Heart left ventricle (tissue), 16 donors: ENCODE results near the gene FSD2. TPM values are rescaled to one million over a fixed set of nuclear protein-coding genes. Genes with fewer than 3 reads are reported as not detected.

ENCODE experiments used
- ATAC-seq, 4 donors: fragments of 200-7000 bp; cut with Tn5 transposase; one replicate each; pipeline ENCODE4 v1.9.1; 2020 to 2022; ENCODE audit warnings: moderate library complexity in 4 of 4, mild to moderate bottlenecking in 3 of 4, moderate number of reproducible peaks in 1 of 4
- DNase-seq, 5 donors: peaks; one replicate each; pipeline ENCODE4 v3.0.0-alpha.2; 2020
- H3K27ac ChIP-seq, 12 donors: fragments of 200-600 bp; sonication (generic) in 4 of 12; one replicate each; pipeline versions ENCODE4 v1.5.0 to v1.8.0; 2016 to 2022; ENCODE audit warnings: mild to moderate bottlenecking in 2 of 12
- H3K27me3 ChIP-seq, 9 donors: fragments of 200-600 bp; sonication (generic) in 2 of 9; one replicate each; pipeline versions ENCODE4 v1.5.1 to v1.8.0; 2016 to 2022; ENCODE audit warnings: mild to moderate bottlenecking in 3 of 9
- H3K36me3 ChIP-seq, 9 donors: fragments of 200-600 bp; sonication (generic) in 2 of 9; one replicate each; pipeline versions ENCODE4 v1.5.0 to v1.8.0; 2018 to 2022; ENCODE audit warnings: mild to moderate bottlenecking in 2 of 9
- H3K4me1 ChIP-seq, 12 donors: fragments of 200-600 bp; sonication (generic) in 4 of 12; one replicate each; pipeline versions ENCODE4 v1.5.0 to v1.8.0; 2016 to 2022; ENCODE audit warnings: mild to moderate bottlenecking in 3 of 12
- H3K4me3 ChIP-seq, 12 donors: fragments of 200-600 bp; sonication (generic) in 4 of 12; one replicate each; pipeline versions ENCODE4 v1.5.0 to v1.8.0; 2017 to 2022; ENCODE audit warnings: mild to moderate bottlenecking in 9 of 12, moderate library complexity in 4 of 12
- H3K9me3 ChIP-seq, 12 donors: fragments of 200-600 bp; sonication (generic) in 4 of 12; one replicate each; pipeline versions ENCODE4 v1.5.0 to v1.8.0; 2016 to 2022; ENCODE audit warnings: mild to moderate bottlenecking in 1 of 12
- POLR2A ChIP-seq, 2 donors: fragments of 450-650 bp; IDR thresholded peaks; one replicate each; pipeline ENCODE4 v1.6.1; 2017; ENCODE audit warnings: antibody characterized with exemption in 2 of 2, mild to moderate bottlenecking in 2 of 2, moderate library complexity in 2 of 2
- whole genome bisulfite sequencing, 4 donors: extraction: QIAGEN DNeasy Blood & Tissue Kit in 2 of 4; methylation state at CpG; one replicate each; pipeline versions ENCODE4 v1.1.5 to v1.1.7; 2013 to 2018; 5-methylcytosine and 5-hydroxymethylcytosine counted together
- intact Hi-C, 10 donors: fragments of 100-400 bp; cut with DNase I; formaldehyde crosslinking; loops; one replicate each; pipeline versions ENCODE4 v1.11.1 to v1.14.2; 2022
- polyA plus RNA-seq, 2 donors: library from polyadenylated mRNA; stranded (reverse); fragments of 200-250 nt; gene quantifications; one replicate each; pipeline ENCODE4 v1.2.3, GENCODE V29; 2013
- total RNA-seq, 9 donors: library from RNA; depleted of rRNA in 2 of 9; stranded (reverse); fragments of >200 nt in 2 of 9; fragmentation: NEBNext Ultra II Directional in 3 of 9; extraction: Animal tissue kit (Norgen Biotek cat#: 25700) in 3 of 9; gene quantifications; one replicate each; pipeline versions ENCODE4 v1.1.0 to v1.2.4, GENCODE V29; 2016 to 2023
- TF ChIP-seq, protein P1 (sequence below), 12 donors: fragments of 200-600 bp; sonication (generic) in 4 of 12; IDR thresholded peaks; one replicate each; pipeline versions ENCODE4 v1.5.0 to v1.8.0; 2018 to 2022; ENCODE audit warnings: antibody characterized with exemption in 12 of 12, mild to moderate bottlenecking in 5 of 12
- donor health status: ischemic (EF 13 %, LVEDD 7.1; RV severe dilation, severe dysfunction).
- donor health status: healthy with polysubstance abuse.
- donor health status: DM: no; HTN: yes; CAD: no.
- donor health status: DM: no; HTN: no; CAD: no.
- donor health status: ischemic (EF 25% LVEDD 6.9; RV normal size, moderate dysfunction).
- donor health status: ischemic (EF 25% LVEDD 5.7; RV mildly dilated, moderate dysfunction).
- donor health status: healthy.
- donor health status: DM: yes; HTN: yes; CAD: no.
- donor health status: ischemic (EF 35%, LVEDD 5.7; RV mildly dilated, moderate dysfunction).
- donor health status: nonischemic (EF 11% LVEDD 7.7; RV severe dilation, severe dysfunction).
- donor health status: DM: yes; HTN: yes; CAD: no.
- donor health status: PGD.
- donor health status: ischemic (EF 29% LVEDD 5.4; RV normal size, mild dysfunction).
- donor health status: nonischemic (EF 23%, LVEDD 6.1; RV moderate dilation, normal function).

The FSD2 gene
- total and polyA plus RNA-seq, 11 donors: 3.6 to 140 (median 66.0) TPM

DNA sequence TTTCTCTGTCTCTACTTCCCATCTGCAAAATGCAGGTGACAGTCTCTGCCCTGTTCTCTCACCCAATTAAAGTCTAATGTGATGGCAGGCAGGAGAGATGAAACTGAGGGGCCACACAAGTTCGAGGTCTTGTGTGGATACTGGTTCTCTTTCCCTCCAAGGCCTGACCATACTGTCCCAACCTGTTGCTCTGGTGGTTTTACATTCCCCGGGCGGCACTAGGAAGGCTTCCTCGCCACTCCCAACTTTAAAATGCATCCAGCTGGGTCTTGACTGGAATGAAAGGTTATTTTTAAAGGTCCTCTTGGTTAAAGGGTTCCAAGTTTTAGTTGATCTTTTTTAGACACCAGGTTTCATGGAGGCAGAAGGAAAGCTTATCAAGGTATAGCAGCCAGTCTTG is 40.8 kb upstream of the FSD2 start:
- ATAC-seq (no peak), DNase-seq (no peak)
- H3K27me3 ChIP-seq: no peaks in the 10 kb centered on the region
- H3K4me3 ChIP-seq: no peak overlapping the region
- TF ChIP-seq POLR2A (IDR thresholded peaks at IDR 0.05): no peak
- TF ChIP-seq, protein P1, sequence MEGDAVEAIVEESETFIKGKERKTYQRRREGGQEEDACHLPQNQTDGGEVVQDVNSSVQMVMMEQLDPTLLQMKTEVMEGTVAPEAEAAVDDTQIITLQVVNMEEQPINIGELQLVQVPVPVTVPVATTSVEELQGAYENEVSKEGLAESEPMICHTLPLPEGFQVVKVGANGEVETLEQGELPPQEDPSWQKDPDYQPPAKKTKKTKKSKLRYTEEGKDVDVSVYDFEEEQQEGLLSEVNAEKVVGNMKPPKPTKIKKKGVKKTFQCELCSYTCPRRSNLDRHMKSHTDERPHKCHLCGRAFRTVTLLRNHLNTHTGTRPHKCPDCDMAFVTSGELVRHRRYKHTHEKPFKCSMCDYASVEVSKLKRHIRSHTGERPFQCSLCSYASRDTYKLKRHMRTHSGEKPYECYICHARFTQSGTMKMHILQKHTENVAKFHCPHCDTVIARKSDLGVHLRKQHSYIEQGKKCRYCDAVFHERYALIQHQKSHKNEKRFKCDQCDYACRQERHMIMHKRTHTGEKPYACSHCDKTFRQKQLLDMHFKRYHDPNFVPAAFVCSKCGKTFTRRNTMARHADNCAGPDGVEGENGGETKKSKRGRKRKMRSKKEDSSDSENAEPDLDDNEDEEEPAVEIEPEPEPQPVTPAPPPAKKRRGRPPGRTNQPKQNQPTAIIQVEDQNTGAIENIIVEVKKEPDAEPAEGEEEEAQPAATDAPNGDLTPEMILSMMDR (IDR thresholded peaks at IDR 0.05): no peak
- no peak overlapping the region for H3K27ac ChIP-seq
- H3K9me3 ChIP-seq: peaks cover 0 to 5% (median 0%) of the 10 kb centered on the region in 12 donors
- peaks cover 0 to 16% (median 11%) of the 10 kb centered on the region in 12 donors for H3K4me1 ChIP-seq
- WGBS, 4 donors: 89 to 96% (median 91%) methylated on average over 4 of the region's 4 CpGs
- peaks cover 0 to 10% (median 0%) of the 10 kb centered on the region in 9 donors for H3K36me3 ChIP-seq
- intact Hi-C loops: loop anchor here in 2 of 10 donors (5.0 kb wide), 1 partner anchor 156 kb away; no protein-coding TSS in a partner anchor

DNA sequence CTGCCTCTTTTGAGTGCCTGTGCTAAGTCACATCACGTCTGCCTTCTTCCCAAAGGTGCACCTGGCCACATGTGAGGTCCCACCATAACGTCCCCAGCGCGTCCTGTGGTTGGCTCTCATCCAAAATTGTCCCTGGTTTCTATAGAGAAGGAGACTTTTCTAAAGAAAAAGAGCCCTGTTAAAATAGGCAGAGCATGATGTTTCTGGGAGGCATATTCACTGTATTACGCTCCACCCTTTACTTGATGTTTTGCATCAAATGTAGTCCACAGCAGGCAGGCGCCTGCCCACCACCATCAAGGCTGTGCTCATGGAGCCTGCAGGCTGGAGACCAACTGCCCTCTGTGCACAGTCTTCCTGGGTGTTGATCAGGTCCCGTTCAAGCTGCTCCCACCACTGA is 39.8 kb upstream of the FSD2 start:
- intact Hi-C loops: loop anchor here in 2 of 10 donors (5.0 kb wide), 1 partner anchor 157 kb away; no protein-coding TSS in a partner anchor
- Histone ChIP-seq H3K9me3 (peaks cover 0 to 5% (median 0%) of the 10 kb centered on the region in 12 donors), H3K27me3 (no peaks in the 10 kb centered on the region), H3K36me3 (peaks cover 0 to 4% (median 0%) of the 10 kb centered on the region in 9 donors), H3K4me3 (no peak overlapping the region), H3K27ac (no peak overlapping the region), H3K4me1 (peaks cover 0 to 16% (median 11%) of the 10 kb centered on the region in 12 donors)
- DNase-seq: no peak
- WGBS, 4 donors: 70 to 81% (median 78%) methylated on average over 7 of the region's 7 CpGs
- no peak for ATAC-seq
- TF ChIP-seq, protein P1 (IDR thresholded peaks at IDR 0.05): no peak
- TF ChIP-seq POLR2A (IDR thresholded peaks at IDR 0.05): no peak

DNA sequence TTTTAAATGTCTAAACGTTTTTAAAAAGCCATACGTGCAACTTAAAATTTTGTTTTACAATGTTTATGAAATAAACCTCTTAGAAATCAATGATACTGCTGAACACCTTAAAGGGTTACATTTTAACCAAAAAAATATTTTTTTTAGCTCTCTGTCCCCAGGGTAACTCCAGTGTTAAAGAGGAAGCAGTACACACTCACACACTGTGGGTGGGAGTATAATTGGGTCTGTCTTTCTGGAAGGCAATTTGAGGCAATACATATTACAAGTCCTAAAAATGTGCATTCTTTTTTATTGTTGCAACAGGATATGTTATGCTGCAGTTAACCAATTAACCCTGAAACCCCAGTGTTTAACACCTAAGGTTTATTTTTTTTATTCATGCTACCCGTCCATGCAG is 37.7 kb upstream of the FSD2 start:
- intact Hi-C loops: no loop called here
- ATAC-seq (no peak), DNase-seq (no peak)
- WGBS, 4 donors: 86 to 90% (median 88%) methylated on average over 3 of the region's 3 CpGs
- no peak for TF ChIP-seq POLR2A (IDR thresholded peaks at IDR 0.05)
- TF ChIP-seq, protein P1 (IDR thresholded peaks at IDR 0.05): no peak
- Histone ChIP-seq H3K27ac (no peak overlapping the region), H3K9me3 (peaks cover 0 to 11% (median 0%) of the 10 kb centered on the region in 12 donors), H3K4me3 (no peak overlapping the region), H3K36me3 (peaks cover 0 to 4% (median 0%) of the 10 kb centered on the region in 9 donors), H3K27me3 (no peaks in the 10 kb centered on the region), H3K4me1 (peaks cover 0 to under 1% (median 0%) of the 10 kb centered on the region in 12 donors)

DNA sequence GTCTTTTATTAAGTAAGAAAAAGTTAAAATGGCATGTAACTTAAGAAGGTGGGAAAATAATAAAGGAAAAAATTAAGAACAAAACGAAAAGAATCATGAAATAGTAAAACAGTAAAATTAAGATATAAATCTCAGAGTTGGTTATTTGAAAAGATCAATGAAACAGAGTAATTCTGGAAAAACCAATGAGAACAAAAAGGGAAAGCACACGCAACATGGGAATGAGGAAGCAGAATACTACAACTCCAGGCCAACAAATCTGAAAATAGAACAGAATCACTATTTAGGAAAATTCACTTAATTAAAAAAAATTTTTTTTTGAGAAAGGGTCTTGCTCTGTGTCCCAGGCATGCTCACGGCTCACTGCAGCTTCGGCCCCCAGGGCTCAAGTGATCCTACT is 34.3 kb upstream of the FSD2 start:
- 93 to 97% (median 94%) methylated on average over 4 of the region's 4 CpGs for WGBS, 4 donors
- Histone ChIP-seq H3K36me3 (peaks cover 0 to 38% (median 30%) of the 10 kb centered on the region in 9 donors), H3K4me3 (no peak overlapping the region), H3K9me3 (peaks cover 0 to 11% (median 0%) of the 10 kb centered on the region in 12 donors), H3K4me1 (no peaks in the 10 kb centered on the region), H3K27ac (no peak overlapping the region), H3K27me3 (no peaks in the 10 kb centered on the region)
- no peak for DNase-seq
- intact Hi-C loops: no loop called here
- TF ChIP-seq POLR2A (IDR thresholded peaks at IDR 0.05): no peak
- TF ChIP-seq, protein P1 (IDR thresholded peaks at IDR 0.05): no peak
- no peak for ATAC-seq
